PC-3 (cell line): ENCODE measurements around the gene VPS37B. TPM values are rescaled to one million over a fixed set of nuclear protein-coding genes. Genes with fewer than 3 reads are reported as not detected.

Experiments used
- ATAC-seq: fragments of 200-7000 bp; cut with Tn5 transposase; 2 replicates; pipeline ENCODE4 v1.9.1; 2020; ENCODE audit warnings: mild to moderate bottlenecking, moderate library complexity
- BruUV-seq: library from RNA; stranded (reverse); fragments of 400-500 nt; replicated peaks from 2 replicates; lab custom pipeline; 2021; lab: Mats Ljungman, UMichigan
- CTCF ChIA-PET: fragments of 300-600 bp; sonication (Branson Sonifier 250); formaldehyde crosslinking; loops from one replicate; lab custom pipeline; 2022; ENCODE audit warnings: antibody characterized with exemption; lab: Charles Lee
- POLR2A ChIA-PET: fragments of 300-600 bp; sonication (Branson Sonifier 250); formaldehyde crosslinking; loops from one replicate; lab custom pipeline; 2022; ENCODE audit warnings: antibody characterized with exemption; ENCODE audit not compliant: unreplicated experiment; lab: Charles Lee
- DNase-seq: peaks from one replicate; pipeline ENCODE4 v3.0.0-alpha.2; 2015
- H2AFZ ChIP-seq: fragments of 300-600 bp; sonication (generic); 2 replicates; pipeline ENCODE4 v1.6.0; 2016; ENCODE audit warnings: antibody characterized with exemption, low read length
- H3F3A ChIP-seq: fragments of 300-600 bp; sonication (generic); one replicate; pipeline ENCODE4 v1.6.0; 2017; ENCODE audit warnings: antibody characterized with exemption, low read length, control low read depth, mild to moderate bottlenecking; ENCODE audit not compliant: unreplicated experiment
- H3K27ac ChIP-seq: fragments of 300-600 bp; sonication (generic); 2 replicates; pipeline ENCODE4 v1.5.1; 2016; ENCODE audit warnings: mild to moderate bottlenecking, low read length
- H3K27me3 ChIP-seq: fragments of 300-600 bp; sonication (generic); 2 replicates; pipeline ENCODE4 v1.6.1; 2016; ENCODE audit warnings: low read length, mixed read lengths
- H3K36me3 ChIP-seq: fragments of 300-600 bp; sonication (generic); 2 replicates; pipeline ENCODE4 v1.6.1; 2016; ENCODE audit warnings: low read depth, mixed run types, low read length, mixed read lengths
- H3K4me1 ChIP-seq: fragments of 300-600 bp; sonication (generic); 2 replicates; pipeline ENCODE4 v1.5.1; 2016; ENCODE audit warnings: low read length; ENCODE audit not compliant: insufficient read depth
- H3K4me2 ChIP-seq: fragments of 300-600 bp; sonication (generic); 2 replicates; pipeline ENCODE4 v1.6.0; 2016; ENCODE audit warnings: low read length
- H3K4me3 ChIP-seq: fragments of 300-600 bp; sonication (generic); 2 replicates; pipeline ENCODE4 v1.5.1; 2016; ENCODE audit warnings: mild to moderate bottlenecking, low read length, mixed read lengths
- H3K79me2 ChIP-seq: fragments of 300-600 bp; sonication (generic); 2 replicates; pipeline ENCODE4 v1.6.1; 2017; ENCODE audit warnings: low read length, mixed read lengths
- H3K9ac ChIP-seq: fragments of 300-600 bp; sonication (generic); 2 replicates; pipeline ENCODE4 v1.6.0; 2016; ENCODE audit warnings: mild to moderate bottlenecking, low read length
- H3K9me2 ChIP-seq: fragments of 300-600 bp; sonication (generic); replicated peaks from 2 replicates; pipeline ENCODE4 v1.6.1; 2016; ENCODE audit warnings: mixed run types, low read length, mixed read lengths
- H3K9me3 ChIP-seq: fragments of 300-600 bp; sonication (generic); 2 replicates; pipeline ENCODE4 v1.6.1; 2016; ENCODE audit warnings: low read length, mixed read lengths
- H4K20me1 ChIP-seq: fragments of 300-600 bp; sonication (generic); 2 replicates; pipeline ENCODE4 v1.6.1; 2016; ENCODE audit warnings: low read length, mixed read lengths
- CTCF ChIP-seq: fragments of 300-600 bp; sonication (generic); conservative IDR thresholded peaks from 2 replicates; pipeline ENCODE4 v1.5.1; 2017; ENCODE audit warnings: antibody characterized with exemption, low read depth, mild to moderate bottlenecking, low read length
- EZH2 ChIP-seq: fragments of 300-600 bp; sonication (generic); IDR thresholded peaks from one replicate; pipeline ENCODE4 v1.6.1; 2017; ENCODE audit warnings: antibody characterized with exemption, mild to moderate bottlenecking, low read length; ENCODE audit not compliant: unreplicated experiment
- EZH2phosphoT487 ChIP-seq: fragments of 300-600 bp; sonication (generic); IDR thresholded peaks from 2 replicates; pipeline ENCODE4 v1.6.1; 2018; ENCODE audit warnings: mild to moderate bottlenecking, antibody characterized with exemption, low read length, borderline replicate concordance
- intact Hi-C: fragments of 100-400 bp; cut with micrococcal nuclease; formaldehyde crosslinking; loops from 2 replicates; pipeline ENCODE4 v1.9.0; 2023
- total RNA-seq: library from RNA; depleted of rRNA; stranded (reverse); fragments of >200 nt; gene quantifications from 2 replicates; pipeline ENCODE4 v1.2.3, GENCODE V29; 2014

The VPS37B gene
- total RNA-seq, 1 experiment from 2014 or later, result 74.3 TPM

DNA sequence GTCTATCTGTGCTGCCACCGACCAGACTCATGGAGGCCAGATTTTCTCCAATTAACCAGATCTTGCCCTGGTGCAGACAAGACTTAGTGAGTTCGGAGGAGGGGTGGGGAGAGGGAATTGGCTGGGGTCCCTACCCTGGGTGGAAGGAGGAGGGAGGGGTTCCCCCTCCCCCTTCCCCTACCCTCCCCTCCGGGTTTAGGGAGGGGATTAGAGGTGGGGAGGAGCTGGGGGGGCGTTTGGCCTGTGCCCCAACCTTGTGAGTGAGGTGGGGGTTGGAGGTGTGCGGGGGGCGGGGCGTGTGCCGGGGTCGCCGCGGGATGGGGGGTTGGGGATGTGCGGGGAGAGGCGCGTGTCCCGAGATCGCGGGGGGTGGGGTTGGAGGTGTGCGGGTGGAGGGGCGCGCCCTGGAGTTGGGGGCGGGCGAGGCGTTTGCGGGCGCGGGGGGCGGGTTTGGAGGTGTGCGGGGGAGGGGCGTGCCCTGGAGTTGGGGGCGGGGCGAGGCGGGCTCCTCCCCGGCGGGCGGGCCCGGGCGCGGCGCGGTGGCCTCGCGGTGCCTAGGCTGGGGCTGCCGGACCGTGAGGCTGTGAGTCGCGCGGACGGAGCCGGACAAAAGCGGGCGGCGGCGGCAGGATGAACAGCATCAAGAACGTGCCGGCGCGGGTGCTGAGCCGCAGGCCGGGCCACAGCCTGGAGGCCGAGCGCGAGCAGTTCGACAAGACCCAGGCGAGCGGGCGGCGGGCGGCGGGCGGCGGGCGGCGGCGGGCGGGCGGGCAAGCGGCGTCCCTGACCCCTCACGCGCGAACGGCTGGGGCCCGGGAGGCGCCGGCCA lies 60.8 kb downstream of the VPS37B start, which contains the start of gene HIP1R:
TSS of gene HIP1R (plus strand) at position 537 of the 829 bp plus-strand sequence. CDS start at position 631, 94 bp downstream.
- no peaks in the 10 kb centered on the region for H3F3A ChIP-seq
- H3K4me1 ChIP-seq, result peaks cover 39% of the 10 kb centered on the region
- H3K4me3 ChIP-seq, result peak within 1 kb of the TSS; percentile 80
- peak; percentile 27 for DNase-seq
- POLR2A ChIA-PET, result interaction anchor here (0.7 kb wide), 1 partner anchor 10 kb away, joined by 7 read pairs; no protein-coding TSS in a partner anchor
- peak within 1 kb of the TSS; percentile 33 for H3K27ac ChIP-seq
- ATAC-seq, result peak; percentile 12
- peak within 1 kb of the TSS; percentile 62 for H3K9ac ChIP-seq
- no TSS peak for BruUV-seq
- no peaks in the 10 kb centered on the region for H3K27me3 ChIP-seq
- CTCF ChIA-PET, result interaction anchor here (0.5 to 1.1 kb wide), 3 partner anchors 26 to 811 kb away, joined by 3 to 9 read pairs (median 4); no protein-coding TSS in a partner anchor
- TF ChIP-seq EZH2, result no peak
- no peak for TF ChIP-seq EZH2phosphoT487
- TF ChIP-seq CTCF, result no peak
- no peaks in the 10 kb centered on the region for H4K20me1 ChIP-seq
- peaks cover 43% of the 10 kb centered on the region for H3K79me2 ChIP-seq
- peak within 1 kb of the TSS; percentile 100 for H3K4me2 ChIP-seq
- no peaks in the 10 kb centered on the region for H3K9me3 ChIP-seq
- intact Hi-C loops, result loop anchor here (2.0 to 10.0 kb wide), 2 partner anchors 42 to 60 kb away; partner anchors contain the start of gene CCDC62
- peak within 1 kb of the TSS; percentile 85 for H2AFZ ChIP-seq
- H3K9me2 ChIP-seq, result no peaks in the 10 kb centered on the region
- 0 out of 2 replicates have a peak, but pooled peaks cover 3% of the 10 kb centered on the region for H3K36me3 ChIP-seq

GRCh38 chr12:122834104-122834920 lies 61.6 kb downstream of the VPS37B start:
- Histone ChIP-seq H3K9ac (peak overlapping the region; percentile 10; the same call in 1 of the 2 replicates), H3K4me3 (peak overlapping the region; percentile 80), H3K9me2 (no peaks in the 10 kb centered on the region), H2AFZ (peak overlapping the region; percentile 85), H4K20me1 (no peaks in the 10 kb centered on the region), H3K27me3 (no peaks in the 10 kb centered on the region), H3K4me1 (peaks cover 32% of the 10 kb centered on the region), H3K9me3 (no peaks in the 10 kb centered on the region), H3K36me3 (no peaks in the 10 kb centered on the region), H3K27ac (peak overlapping the region; percentile 33), H3K4me2 (peak overlapping the region; percentile 100), H3F3A (no peaks in the 10 kb centered on the region), H3K79me2 (peaks cover 35% of the 10 kb centered on the region)
- CTCF ChIA-PET, result interaction anchor here (0.5 to 0.7 kb wide), 3 partner anchors 434 to 838 kb away, joined by 3 to 12 read pairs (median 9); no protein-coding TSS in a partner anchor
- POLR2A ChIA-PET, result interaction anchor here (0.7 kb wide), 2 partner anchors 9 to 132 kb away, joined by 7 to 8 read pairs; partner anchors contain the start of gene ABCB9
- BruUV-seq, result TSS peak; percentile 27
- intact Hi-C loops, result loop anchor here (2.0 to 10.0 kb wide), 2 partner anchors 42 to 60 kb away; partner anchors contain the start of gene CCDC62
- TF ChIP-seq CTCF, result peak; percentile 42; the same call in 1 of the 2 replicates
- no peak for TF ChIP-seq EZH2phosphoT487
- DNase-seq (peak; percentile 74), ATAC-seq (peak; percentile 49)
